Loucy (cell line): ENCODE measurements around the gene SSBP2.

Source experiments
- H2AFZ ChIP-seq: fragments of 200-600 bp; sonication (generic); 2 replicates; pipeline ENCODE4 v1.6.0; 2016; ENCODE audit warnings: antibody characterized with exemption, mild to moderate bottlenecking, low read length, moderate library complexity
- H3F3A ChIP-seq: fragments of 200-600 bp; 2 replicates; pipeline ENCODE4 v1.6.0; 2016; ENCODE audit warnings: antibody characterized with exemption, low read depth, mild to moderate bottlenecking
- H3K27me3 ChIP-seq: fragments of 200-600 bp; sonication (generic); 2 replicates; pipeline ENCODE4 v1.6.1; 2014; ENCODE audit warnings: low read length, mild to moderate bottlenecking; ENCODE audit not compliant: insufficient read depth, poor library complexity, severe bottlenecking
- H3K36me3 ChIP-seq: fragments of 200-600 bp; sonication (generic); 2 replicates; pipeline ENCODE4 v1.6.1; 2016; ENCODE audit warnings: low read length; ENCODE audit not compliant: insufficient read depth
- H3K4me1 ChIP-seq: fragments of 200-600 bp; sonication (generic); 2 replicates; pipeline ENCODE4 v1.5.1; 2014; ENCODE audit warnings: low read length, mild to moderate bottlenecking; ENCODE audit not compliant: insufficient read depth, poor library complexity, severe bottlenecking
- H3K4me2 ChIP-seq: fragments of 200-600 bp; sonication (generic); 2 replicates; pipeline ENCODE4 v1.6.0; 2014; ENCODE audit warnings: antibody characterized with exemption, low read length, low read depth, mild to moderate bottlenecking; ENCODE audit not compliant: poor library complexity, severe bottlenecking
- H3K4me3 ChIP-seq: fragments of 200-600 bp; sonication (generic); 2 replicates; pipeline ENCODE4 v1.5.1; 2014; ENCODE audit warnings: low read length, mild to moderate bottlenecking, mixed read lengths; ENCODE audit not compliant: poor library complexity, severe bottlenecking
- H3K79me2 ChIP-seq: fragments of 200-600 bp; sonication (generic); 2 replicates; pipeline ENCODE4 v1.6.1; 2014; ENCODE audit warnings: low read length; ENCODE audit not compliant: insufficient read depth
- H3K9ac ChIP-seq: fragments of 200-600 bp; sonication (generic); 2 replicates; pipeline ENCODE4 v1.6.0; 2014; ENCODE audit warnings: mild to moderate bottlenecking, low read depth, low read length, moderate library complexity; ENCODE audit not compliant: poor library complexity, severe bottlenecking
- H3K9me2 ChIP-seq: fragments of 200-600 bp; sonication (generic); replicated peaks from 2 replicates; pipeline ENCODE4 v1.6.1; 2016; ENCODE audit warnings: low read depth, low read length, mixed read lengths
- H3K9me3 ChIP-seq: fragments of 200-600 bp; sonication (generic); 2 replicates; pipeline ENCODE4 v1.6.1; 2014; ENCODE audit warnings: mild to moderate bottlenecking, antibody characterized with exemption, low read length, low read depth; ENCODE audit not compliant: insufficient read depth
- H4K20me1 ChIP-seq: fragments of 200-600 bp; sonication (generic); 2 replicates; pipeline ENCODE4 v1.6.0; 2014; ENCODE audit warnings: antibody characterized with exemption, low read length, mild to moderate bottlenecking; ENCODE audit not compliant: insufficient read depth, poor library complexity, severe bottlenecking
- EZH2phosphoT487 ChIP-seq: fragments of 200-600 bp; IDR thresholded peaks from 2 replicates; pipeline ENCODE4 v1.6.1; 2018; ENCODE audit warnings: antibody characterized with exemption, mild to moderate bottlenecking, moderate library complexity, borderline replicate concordance
- TF ChIP-seq, protein P1 (sequence below): fragments of 200-600 bp; sonication (generic); conservative IDR thresholded peaks from 2 replicates; pipeline ENCODE4 v1.5.1; 2014; ENCODE audit warnings: mild to moderate bottlenecking, antibody characterized with exemption, low read length

SSBP2 gene

DNA sequence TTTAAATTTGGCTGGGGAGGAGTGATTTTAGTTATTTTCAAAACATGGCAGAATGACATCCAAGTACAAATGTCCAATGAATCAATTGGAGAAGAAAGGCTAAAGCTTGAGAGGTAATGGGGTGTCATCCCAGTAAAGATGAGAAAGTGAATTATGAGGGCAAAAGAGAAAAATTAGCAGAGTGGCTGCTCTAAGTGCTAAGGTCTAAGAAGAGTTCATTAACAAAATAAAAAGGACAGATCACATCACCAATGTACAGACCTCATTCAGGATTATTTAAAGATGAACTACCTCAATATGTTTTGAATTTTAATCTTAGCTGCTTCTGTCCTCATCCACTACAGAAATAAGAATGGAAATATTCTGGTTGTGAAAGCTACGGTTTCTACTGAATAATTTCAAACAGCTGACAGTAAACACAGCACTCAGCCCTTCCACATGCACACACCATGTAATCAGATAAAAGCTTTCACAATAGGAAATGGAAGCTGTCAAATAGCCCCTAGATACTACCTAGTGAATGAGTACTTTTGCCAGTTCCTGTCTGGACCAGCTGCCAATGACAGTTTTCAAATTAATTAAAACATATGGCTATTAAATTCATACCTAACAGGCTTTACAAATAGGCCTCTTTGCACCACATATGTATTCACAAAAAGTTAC, 171.5 kb downstream of the SSBP2 start:
- Histone ChIP-seq H3K27me3 (no peaks in the 10 kb centered on the region), H2AFZ (no peak overlapping the region), H3K4me1 (peaks cover 57% of the 10 kb centered on the region), H3K79me2 (peaks cover 80% of the 10 kb centered on the region), H3K9me3 (no peaks in the 10 kb centered on the region), H3K36me3 (peaks cover 4% of the 10 kb centered on the region; the same call in 1 of the 2 replicates), H3K4me3 (peak overlapping the region; percentile 51), H3K9ac (peak overlapping the region; percentile 61), H3F3A (no peaks in the 10 kb centered on the region), H4K20me1 (peaks cover 22% of the 10 kb centered on the region), H3K4me2 (peak overlapping the region; percentile 72), H3K9me2 (no peaks in the 10 kb centered on the region)
- no peak for TF ChIP-seq EZH2phosphoT487
- TF ChIP-seq, protein P1, sequence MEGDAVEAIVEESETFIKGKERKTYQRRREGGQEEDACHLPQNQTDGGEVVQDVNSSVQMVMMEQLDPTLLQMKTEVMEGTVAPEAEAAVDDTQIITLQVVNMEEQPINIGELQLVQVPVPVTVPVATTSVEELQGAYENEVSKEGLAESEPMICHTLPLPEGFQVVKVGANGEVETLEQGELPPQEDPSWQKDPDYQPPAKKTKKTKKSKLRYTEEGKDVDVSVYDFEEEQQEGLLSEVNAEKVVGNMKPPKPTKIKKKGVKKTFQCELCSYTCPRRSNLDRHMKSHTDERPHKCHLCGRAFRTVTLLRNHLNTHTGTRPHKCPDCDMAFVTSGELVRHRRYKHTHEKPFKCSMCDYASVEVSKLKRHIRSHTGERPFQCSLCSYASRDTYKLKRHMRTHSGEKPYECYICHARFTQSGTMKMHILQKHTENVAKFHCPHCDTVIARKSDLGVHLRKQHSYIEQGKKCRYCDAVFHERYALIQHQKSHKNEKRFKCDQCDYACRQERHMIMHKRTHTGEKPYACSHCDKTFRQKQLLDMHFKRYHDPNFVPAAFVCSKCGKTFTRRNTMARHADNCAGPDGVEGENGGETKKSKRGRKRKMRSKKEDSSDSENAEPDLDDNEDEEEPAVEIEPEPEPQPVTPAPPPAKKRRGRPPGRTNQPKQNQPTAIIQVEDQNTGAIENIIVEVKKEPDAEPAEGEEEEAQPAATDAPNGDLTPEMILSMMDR, result no peak

- H3K79me2 ChIP-seq, result peaks cover 85% of the 10 kb centered on the region
- H3K36me3 ChIP-seq, result peaks cover 12% of the 10 kb centered on the region
- no peaks in the 10 kb centered on the region for H3K9me2 ChIP-seq
- TF ChIP-seq, protein P1, result no peak
- no peak for TF ChIP-seq EZH2phosphoT487
- peaks cover 22% of the 10 kb centered on the region for H4K20me1 ChIP-seq
- no peak overlapping the region for H3K4me2 ChIP-seq
- H3F3A ChIP-seq, result no peaks in the 10 kb centered on the region
- no peaks in the 10 kb centered on the region for H3K9me3 ChIP-seq
- no peak overlapping the region for H3K9ac ChIP-seq
- no peaks in the 10 kb centered on the region for H3K27me3 ChIP-seq
- H3K4me1 ChIP-seq, result peaks cover 69% of the 10 kb centered on the region
- H3K4me3 ChIP-seq, result no peak overlapping the region
- no peak overlapping the region for H2AFZ ChIP-seq
Measured at GRCh38 chr5:81577091-81577490, 173.8 kb downstream of the SSBP2 start.

DNA sequence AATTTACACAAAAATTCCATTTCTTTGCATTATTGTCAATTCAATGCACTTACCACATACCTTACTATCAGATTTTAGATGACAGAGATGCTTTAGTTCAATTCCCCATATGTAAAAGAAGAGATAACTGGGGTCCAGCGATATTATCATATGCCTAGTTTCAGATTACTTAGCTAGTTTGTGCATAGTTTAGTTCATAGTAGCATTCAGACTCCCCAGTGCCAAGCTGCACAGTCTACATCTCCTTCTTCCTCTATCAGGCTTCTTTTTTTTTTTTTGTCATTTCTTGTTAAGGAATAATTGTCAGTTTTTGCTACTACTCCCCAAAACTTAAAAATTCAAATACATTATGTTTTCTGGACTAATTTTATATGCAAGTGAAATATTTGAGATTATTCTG, 175.0 kb downstream of the SSBP2 start:
- H3K36me3 ChIP-seq, result peaks cover 15% of the 10 kb centered on the region
- H3K9ac ChIP-seq, result no peak overlapping the region
- H3F3A ChIP-seq, result no peaks in the 10 kb centered on the region
- H3K27me3 ChIP-seq, result no peaks in the 10 kb centered on the region
- no peak overlapping the region for H2AFZ ChIP-seq
- H3K9me2 ChIP-seq, result no peaks in the 10 kb centered on the region
- TF ChIP-seq EZH2phosphoT487, result no peak
- TF ChIP-seq, protein P1, result no peak
- H3K9me3 ChIP-seq, result no peaks in the 10 kb centered on the region
- H3K4me2 ChIP-seq, result peak overlapping the region; percentile 11
- H3K4me1 ChIP-seq, result peaks cover 66% of the 10 kb centered on the region
- peaks cover 22% of the 10 kb centered on the region for H4K20me1 ChIP-seq
- H3K79me2 ChIP-seq, result peaks cover 89% of the 10 kb centered on the region
- H3K4me3 ChIP-seq, result no peak overlapping the region
